Activated naive CD8-positive, alpha-beta T cell treated with anti-CD3 and anti-CD28 coated beads, Interleukin-2, amount 50 U/mL, for 24 hours (primary cell): ENCODE results near the gene PEMT.

Source experiments
- ATAC-seq: fragments of 150-1000 bp; cut with Tn5 transposase; one replicate; pipeline ENCODE4 v1.10.0; 2021
- DNase-seq: peaks from one replicate; pipeline ENCODE4 v3.0.0; 2021
- H3K27ac Mint-ChIP-seq: one replicate; pipeline ENCODE4 v1.8.0; 2021; ENCODE audit warnings: mild to moderate bottlenecking, mixed read lengths
- H3K27me3 Mint-ChIP-seq: one replicate; pipeline ENCODE4 v1.8.0; 2021; ENCODE audit warnings: mixed read lengths
- H3K36me3 Mint-ChIP-seq: one replicate; pipeline ENCODE4 v1.8.0; 2021; ENCODE audit warnings: low read depth, mixed read lengths
- H3K4me1 Mint-ChIP-seq: one replicate; pipeline ENCODE4 v1.8.0; 2021; ENCODE audit warnings: mixed read lengths
- H3K4me3 Mint-ChIP-seq: one replicate; pipeline ENCODE4 v1.8.0; 2021; ENCODE audit warnings: mild to moderate bottlenecking, moderate library complexity, mixed read lengths
- H3K9me3 Mint-ChIP-seq: one replicate; pipeline ENCODE4 v1.8.0; 2021; ENCODE audit warnings: mixed read lengths

Gene PEMT

GRCh38 chr17:17545984-17546383 lies 45.5 kb downstream of the PEMT start:
- H3K27ac Mint-ChIP-seq, result no peak overlapping the region
- no peaks in the 10 kb centered on the region for H3K4me1 Mint-ChIP-seq
- DNase-seq (no peak), ATAC-seq (no peak)
- H3K9me3 Mint-ChIP-seq, result no peaks in the 10 kb centered on the region
- no peaks in the 10 kb centered on the region for H3K27me3 Mint-ChIP-seq
- H3K4me3 Mint-ChIP-seq, result no peak overlapping the region
- no peaks in the 10 kb centered on the region for H3K36me3 Mint-ChIP-seq

DNA sequence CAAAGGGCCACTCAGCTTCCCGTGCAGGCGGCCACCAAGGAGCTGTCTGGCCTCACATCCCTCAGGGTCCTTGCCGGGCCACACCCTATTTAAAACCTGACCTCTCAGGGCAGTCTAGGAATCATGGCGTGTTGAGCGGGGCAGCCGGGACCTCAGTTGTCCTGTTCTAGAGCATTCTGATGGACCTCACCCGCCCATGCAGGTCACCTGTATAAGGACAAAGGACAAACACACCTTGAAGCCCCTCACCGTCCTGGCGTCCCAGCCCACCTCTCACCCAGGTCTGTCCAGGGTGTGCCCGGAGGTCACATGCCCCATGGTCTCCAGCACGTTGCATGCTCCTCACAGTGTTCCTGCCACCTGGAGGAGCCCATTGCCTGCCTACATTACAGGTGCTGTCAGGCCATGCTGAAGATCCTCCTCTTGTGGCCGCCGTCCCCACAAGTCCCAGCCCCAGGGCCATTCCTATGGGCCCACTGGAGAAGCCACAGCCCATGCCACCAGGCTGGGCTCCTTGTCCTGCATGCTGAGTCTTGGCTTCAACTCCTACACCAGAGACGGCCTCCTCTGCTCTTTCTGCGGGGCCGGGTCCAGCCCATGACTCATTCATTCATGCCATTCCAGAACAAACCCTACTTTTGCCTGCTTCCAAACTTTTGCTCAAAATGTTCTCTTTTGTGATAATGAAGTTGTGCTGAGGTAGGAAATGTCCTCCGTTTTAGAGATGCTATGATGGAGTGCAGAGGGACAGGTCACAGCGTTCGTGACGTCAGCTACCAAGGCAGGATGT lies 46.3 kb downstream of the PEMT start:
- no peaks in the 10 kb centered on the region for H3K36me3 Mint-ChIP-seq
- no peaks in the 10 kb centered on the region for H3K4me1 Mint-ChIP-seq
- H3K9me3 Mint-ChIP-seq, result no peaks in the 10 kb centered on the region
- H3K27me3 Mint-ChIP-seq, result no peaks in the 10 kb centered on the region
- DNase-seq, result no peak
- no peak for ATAC-seq
- no peak overlapping the region for H3K4me3 Mint-ChIP-seq
- no peak overlapping the region for H3K27ac Mint-ChIP-seq

GRCh38 chr17:17542906-17543635 lies 48.4 kb downstream of the PEMT start:
- DNase-seq (no peak), ATAC-seq (no peak)
- no peaks in the 10 kb centered on the region for H3K9me3 Mint-ChIP-seq
- no peaks in the 10 kb centered on the region for H3K27me3 Mint-ChIP-seq
- H3K4me3 Mint-ChIP-seq, result no peak overlapping the region
- no peaks in the 10 kb centered on the region for H3K36me3 Mint-ChIP-seq
- H3K4me1 Mint-ChIP-seq, result no peaks in the 10 kb centered on the region
- H3K27ac Mint-ChIP-seq, result no peak overlapping the region

GRCh38 chr17:17541640-17542001 lies 49.9 kb downstream of the PEMT start:
- no peaks in the 10 kb centered on the region for H3K4me1 Mint-ChIP-seq
- no peaks in the 10 kb centered on the region for H3K27me3 Mint-ChIP-seq
- DNase-seq, result no peak
- H3K27ac Mint-ChIP-seq, result no peak overlapping the region
- H3K9me3 Mint-ChIP-seq, result no peaks in the 10 kb centered on the region
- ATAC-seq, result no peak
- no peak overlapping the region for H3K4me3 Mint-ChIP-seq
- H3K36me3 Mint-ChIP-seq, result no peaks in the 10 kb centered on the region

- no peak for DNase-seq
- Mint-ChIP-seq H3K4me3 (no peak overlapping the region), H3K27ac (no peak overlapping the region), H3K4me1 (no peaks in the 10 kb centered on the region), H3K27me3 (no peaks in the 10 kb centered on the region), H3K9me3 (no peaks in the 10 kb centered on the region), H3K36me3 (no peaks in the 10 kb centered on the region)
- no peak for ATAC-seq
Observed at GRCh38 chr17:17540935-17541639, 50.4 kb downstream of the PEMT start.

DNA sequence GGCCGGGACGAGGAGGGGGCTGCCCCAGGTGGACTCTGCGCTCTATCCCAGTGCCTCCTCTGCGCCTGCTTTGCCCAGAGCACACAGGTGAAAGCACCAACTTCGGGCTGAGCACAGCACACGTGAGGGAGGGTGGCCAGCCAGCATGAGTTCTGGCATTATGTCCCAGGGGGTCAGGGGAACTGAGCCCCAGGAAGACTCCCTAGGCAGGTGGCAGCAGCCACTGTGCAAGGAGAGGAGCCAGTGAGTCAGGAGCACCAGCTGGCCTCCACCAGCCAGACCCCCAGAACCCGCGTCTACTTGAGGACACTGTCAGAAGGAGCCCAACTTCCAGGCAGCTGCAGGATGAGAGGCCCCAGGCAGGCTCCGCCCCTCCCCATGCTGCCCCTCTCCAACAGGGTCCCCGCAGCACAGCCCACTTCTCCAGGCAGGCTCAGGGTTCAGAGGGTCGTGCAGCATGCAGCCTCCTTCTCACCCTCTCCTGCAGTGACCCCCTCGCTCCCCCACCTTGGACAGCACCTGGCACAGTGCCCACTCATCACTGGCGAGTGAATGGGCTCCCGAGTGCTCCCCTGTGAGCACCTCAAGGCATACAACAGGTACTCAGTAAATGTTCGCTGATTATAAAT lies 51.1 kb downstream of the PEMT start:
- DNase-seq, result no peak
- no peaks in the 10 kb centered on the region for H3K36me3 Mint-ChIP-seq
- H3K4me3 Mint-ChIP-seq, result no peak overlapping the region
- H3K4me1 Mint-ChIP-seq, result no peaks in the 10 kb centered on the region
- ATAC-seq, result no peak
- H3K27ac Mint-ChIP-seq, result no peak overlapping the region
- no peaks in the 10 kb centered on the region for H3K27me3 Mint-ChIP-seq
- no peaks in the 10 kb centered on the region for H3K9me3 Mint-ChIP-seq

DNA sequence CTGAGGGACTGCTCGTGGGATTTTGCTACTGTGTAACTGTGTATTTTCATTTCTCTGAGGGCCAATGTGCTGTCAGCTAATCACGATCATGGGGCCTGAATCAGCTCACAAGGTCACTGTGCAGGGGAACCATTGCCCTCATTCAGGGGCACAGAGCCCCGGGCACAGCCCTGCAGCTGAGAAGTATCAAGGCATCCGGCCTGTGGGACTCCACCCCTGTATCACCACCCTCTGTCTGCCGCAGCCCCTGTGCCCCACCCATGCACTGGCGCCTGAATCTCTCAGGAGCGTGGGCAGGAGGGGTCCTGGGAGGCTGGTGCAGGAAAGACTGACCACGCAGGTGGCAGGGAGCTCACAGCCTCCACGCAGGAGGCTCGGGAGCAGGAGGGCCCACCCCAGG lies 51.9 kb downstream of the PEMT start:
- Mint-ChIP-seq H3K27ac (no peak overlapping the region), H3K4me1 (no peaks in the 10 kb centered on the region), H3K9me3 (no peaks in the 10 kb centered on the region), H3K36me3 (no peaks in the 10 kb centered on the region), H3K27me3 (no peaks in the 10 kb centered on the region), H3K4me3 (no peak overlapping the region)
- DNase-seq (no peak), ATAC-seq (no peak)

- Mint-ChIP-seq H3K27ac (no peak overlapping the region), H3K4me3 (no peak overlapping the region), H3K4me1 (no peaks in the 10 kb centered on the region), H3K9me3 (no peaks in the 10 kb centered on the region), H3K36me3 (no peaks in the 10 kb centered on the region), H3K27me3 (no peaks in the 10 kb centered on the region)
- ATAC-seq (no peak), DNase-seq (no peak)
Observed at GRCh38 chr17:17538417-17539391, 52.8 kb downstream of the PEMT start.

- DNase-seq, result no peak
- Mint-ChIP-seq H3K27me3 (no peaks in the 10 kb centered on the region), H3K27ac (no peak overlapping the region), H3K4me1 (no peaks in the 10 kb centered on the region), H3K4me3 (no peak overlapping the region), H3K36me3 (no peaks in the 10 kb centered on the region), H3K9me3 (no peaks in the 10 kb centered on the region)
- no peak for ATAC-seq
Observed at GRCh38 chr17:17537311-17538099, 54.0 kb downstream of the PEMT start.

GRCh38 chr17:17536702-17537101 lies 54.8 kb downstream of the PEMT start:
- H3K4me3 Mint-ChIP-seq, result no peak overlapping the region
- no peaks in the 10 kb centered on the region for H3K27me3 Mint-ChIP-seq
- no peak for ATAC-seq
- H3K9me3 Mint-ChIP-seq, result no peaks in the 10 kb centered on the region
- H3K27ac Mint-ChIP-seq, result no peak overlapping the region
- no peak for DNase-seq
- no peaks in the 10 kb centered on the region for H3K4me1 Mint-ChIP-seq
- no peaks in the 10 kb centered on the region for H3K36me3 Mint-ChIP-seq

GRCh38 chr17:17535957-17536356 lies 55.6 kb downstream of the PEMT start:
- no peaks in the 10 kb centered on the region for H3K36me3 Mint-ChIP-seq
- H3K27me3 Mint-ChIP-seq, result no peaks in the 10 kb centered on the region
- DNase-seq (no peak), ATAC-seq (no peak)
- no peak overlapping the region for H3K27ac Mint-ChIP-seq
- no peak overlapping the region for H3K4me3 Mint-ChIP-seq
- no peaks in the 10 kb centered on the region for H3K4me1 Mint-ChIP-seq
- no peaks in the 10 kb centered on the region for H3K9me3 Mint-ChIP-seq

- H3K36me3 Mint-ChIP-seq, result no peaks in the 10 kb centered on the region
- no peak overlapping the region for H3K27ac Mint-ChIP-seq
- ATAC-seq (no peak), DNase-seq (no peak)
- no peaks in the 10 kb centered on the region for H3K27me3 Mint-ChIP-seq
- H3K4me3 Mint-ChIP-seq, result no peak overlapping the region
- H3K9me3 Mint-ChIP-seq, result no peaks in the 10 kb centered on the region
- H3K4me1 Mint-ChIP-seq, result no peaks in the 10 kb centered on the region
Observed at GRCh38 chr17:17533901-17534441, 57.5 kb downstream of the PEMT start.

- Mint-ChIP-seq H3K27me3 (no peaks in the 10 kb centered on the region), H3K27ac (no peak overlapping the region), H3K9me3 (no peaks in the 10 kb centered on the region), H3K4me3 (no peak overlapping the region), H3K4me1 (no peaks in the 10 kb centered on the region), H3K36me3 (no peaks in the 10 kb centered on the region)
- ATAC-seq (no peak), DNase-seq (no peak)
Observed at GRCh38 chr17:17532991-17533390, 58.5 kb downstream of the PEMT start.
